GM12878 (cell line): ENCODE results near the gene DBN1. TPM values are rescaled to one million over a fixed set of nuclear protein-coding genes. Genes with fewer than 3 reads are reported as not detected.

Experiments
- ATAC-seq: fragments of 200-7000 bp; cut with Tn5 transposase; 3 replicates; pipeline ENCODE4 v1.9.1; 2020; ENCODE audit warnings: mild to moderate bottlenecking, moderate library complexity
- BruUV-seq: library from RNA; stranded (reverse); fragments of 400-500 nt; replicated peaks from 2 replicates; lab custom pipeline; 2021; lab: Mats Ljungman, UMichigan
- CTCF ChIA-PET: fragments of 300-600 bp; sonication (Branson Sonifier 250); formaldehyde crosslinking; extraction: SDS; loops from one replicate; lab custom pipeline; 2021; ENCODE audit warnings: inconsistent platforms; lab: Yijun Ruan, JAX
- POLR2A ChIA-PET: fragments of 350-600 bp; formaldehyde crosslinking; extraction: SDS; loops from one replicate; lab custom pipeline; 2021; ENCODE audit warnings: inconsistent platforms; lab: Charles Lee
- RAD21 ChIA-PET: fragments of 300-600 bp; sonication (Branson Sonifier 250); formaldehyde crosslinking; loops from one replicate; lab custom pipeline; 2023; ENCODE audit warnings: antibody characterized with exemption; ENCODE audit not compliant: unreplicated experiment; lab: Charles Lee
- SMC1A ChIA-PET: fragments of 300-600 bp; sonication (Branson Sonifier 250); formaldehyde crosslinking; loops from one replicate; lab custom pipeline; 2023; ENCODE audit not compliant: unreplicated experiment, uncharacterized antibody; lab: Charles Lee
- DNase-seq: peaks from one replicate; pipeline ENCODE4 v3.0.0-alpha.2; 2011; ENCODE audit warnings: low read depth, low spot score
- FAIRE-seq: peaks from 3 replicates; lab custom pipeline; 2011; peaks lifted over from hg19 to GRCh38; lab: Jason Lieb, UNC
- H2AFZ ChIP-seq: 2 replicates; pipeline ENCODE4 v1.6.0; 2011; ENCODE audit warnings: low read depth, low read length, control low read depth; ENCODE audit not compliant: control insufficient read depth
- H3K27ac ChIP-seq: 2 replicates; pipeline ENCODE4 v1.5.1; 2011; ENCODE audit warnings: control low read depth; ENCODE audit not compliant: control insufficient read depth, insufficient read depth
- H3K27me3 ChIP-seq, 2 experiments: replicated peaks in 1 of 2; 2 replicates each; pipeline versions ENCODE4 v1.6.0 to v1.6.1; 2011; ENCODE audit warnings: low read length in 1 of 2; ENCODE audit not compliant: control insufficient read depth in 2 of 2, insufficient read depth in 2 of 2
- H3K36me3 ChIP-seq, 2 experiments: 2 replicates each; pipeline ENCODE4 v1.5.1; 2011; ENCODE audit warnings: low read length in 1 of 2; ENCODE audit not compliant: control insufficient read depth in 2 of 2, insufficient read depth in 2 of 2
- H3K4me1 ChIP-seq: 2 replicates; pipeline ENCODE4 v1.6.1; 2011; ENCODE audit warnings: mild to moderate bottlenecking, low read length, moderate library complexity, mixed read lengths; ENCODE audit not compliant: control insufficient read depth, insufficient read depth
- H3K4me2 ChIP-seq: 2 replicates; pipeline ENCODE4 v1.6.0; 2011; ENCODE audit warnings: control low read depth; ENCODE audit not compliant: control insufficient read depth, insufficient read depth
- H3K4me3 ChIP-seq: fragments of 200-600 bp; sonication (generic); 2 replicates; pipeline ENCODE4 v1.5.1; 2016
- H3K79me2 ChIP-seq: 2 replicates; pipeline ENCODE4 v1.6.0; 2011; ENCODE audit warnings: low read length; ENCODE audit not compliant: control insufficient read depth, insufficient read depth
- H3K9ac ChIP-seq: 2 replicates; pipeline ENCODE4 v1.8.0; 2011; ENCODE audit warnings: low read length, control low read depth, mixed read lengths; ENCODE audit not compliant: control insufficient read depth, insufficient read depth
- H3K9me3 ChIP-seq: replicated peaks from 3 replicates; pipeline ENCODE4 v1.5.1; 2011; ENCODE audit warnings: mild to moderate bottlenecking, low read length; ENCODE audit not compliant: control insufficient read depth, insufficient read depth
- H4K20me1 ChIP-seq: 2 replicates; pipeline ENCODE4 v1.6.0; 2011; ENCODE audit not compliant: control insufficient read depth, insufficient read depth
- BMI1 ChIP-seq: fragments of 450-650 bp; IDR thresholded peaks from 2 replicates; pipeline ENCODE4 v1.6.1; 2016; ENCODE audit warnings: mild to moderate bottlenecking, moderate library complexity, borderline replicate concordance
- CBFB ChIP-seq: IDR thresholded peaks from 2 replicates; pipeline ENCODE4 v1.6.1; 2016; ENCODE audit warnings: antibody characterized with exemption, low read depth
- CBX3 ChIP-seq: fragments of 200-600 bp; sonication (generic); IDR thresholded peaks from 2 replicates; pipeline ENCODE4 v1.6.1; 2016; ENCODE audit warnings: low read depth, borderline replicate concordance
- PML ChIP-seq: IDR thresholded peaks from 2 replicates; pipeline ENCODE4 v1.6.1; 2012; ENCODE audit warnings: low read length, inconsistent platforms
- SMARCA5 ChIP-seq: fragments of 450-650 bp; IDR thresholded peaks from 2 replicates; pipeline ENCODE4 v1.6.1; 2017; ENCODE audit warnings: mild to moderate bottlenecking
- WRNIP1 ChIP-seq: IDR thresholded peaks from 2 replicates; pipeline ENCODE4 v1.6.1; 2011; ENCODE audit warnings: low read depth, low read length, improper control_type of control experiment, borderline replicate concordance
- ZZZ3 ChIP-seq: IDR thresholded peaks from 2 replicates; pipeline ENCODE4 v1.6.1; 2011; ENCODE audit warnings: low read depth; ENCODE audit not compliant: control insufficient read depth, insufficient read length
- whole genome bisulfite sequencing: methylation state at CpG from one replicate; pipeline ENCODE4 v1.1.6; 2016; ENCODE audit warnings: low lambda C conversion rate; ENCODE audit not compliant: insufficient replicate concordance, insufficient coverage; ENCODE audit errors: missing lambda C conversion rate; 5-methylcytosine and 5-hydroxymethylcytosine counted together
- in situ Hi-C: fragments of 300-500 bp; cut with MboI; formaldehyde crosslinking; loops from 9 replicates; pipeline ENCODE4 v1.14.3; 2018; ENCODE audit warnings: mixed read lengths
- intact Hi-C: fragments of 100-400 bp; cut with micrococcal nuclease; formaldehyde crosslinking; loops from one replicate; pipeline ENCODE4 v1.14.2; 2022; ENCODE audit not compliant: unreplicated experiment
- polyA plus RNA-seq, 11 experiments: library from polyadenylated mRNA; depleted of rRNA in 4 of 11; unstranded in 6 of 11; stranded (reverse) in 5 of 11; fragments of >200 nt; fragmentation: Nextera tagmentation in 4 of 11; fragmentation: Illumina TruSeq in 1 of 11; extraction: Ambion mirVana in 4 of 11; extraction: Trizol in 1 of 11; gene quantifications; 1 replicate in 1 of 11; 2 replicates in 10 of 11; pipeline versions ENCODE4 v1.2.1 to v1.2.3, GENCODE V29; 2011 to 2016; ENCODE audit warnings: inconsistent platforms in 2 of 11, missing spikeins in 2 of 11, low read depth in 1 of 11
- total RNA-seq, 4 experiments: library from RNA; depleted of rRNA in 3 of 4; stranded (reverse); fragments of >200 nt in 3 of 4; fragmentation: Illumina TruSeq in 1 of 4; extraction: Trizol in 1 of 4; gene quantifications; 2 replicates each; pipeline versions ENCODE4 v1.2.1 to v1.2.3, GENCODE V29; 2013 to 2021
- TF ChIP-seq, protein P1 (sequence below): fragments of 450-650 bp; IDR thresholded peaks from 2 replicates; pipeline ENCODE4 v1.6.1; 2018; ENCODE audit warnings: borderline replicate concordance, mild to moderate bottlenecking; ENCODE audit not compliant: partially characterized antibody
- TF ChIP-seq, protein P2 (sequence below): fragments of 450-650 bp; IDR thresholded peaks from 2 replicates; pipeline ENCODE4 v1.6.1; 2014; ENCODE audit warnings: mild to moderate bottlenecking

The DBN1 gene
- total and polyA plus RNA-seq, 10 of the 15 experiments (the other 5 are each of a cell fraction or from before 2014, with no cell fraction given) = 0.18 to 81.0 (median 27.9) TPM

DNA sequence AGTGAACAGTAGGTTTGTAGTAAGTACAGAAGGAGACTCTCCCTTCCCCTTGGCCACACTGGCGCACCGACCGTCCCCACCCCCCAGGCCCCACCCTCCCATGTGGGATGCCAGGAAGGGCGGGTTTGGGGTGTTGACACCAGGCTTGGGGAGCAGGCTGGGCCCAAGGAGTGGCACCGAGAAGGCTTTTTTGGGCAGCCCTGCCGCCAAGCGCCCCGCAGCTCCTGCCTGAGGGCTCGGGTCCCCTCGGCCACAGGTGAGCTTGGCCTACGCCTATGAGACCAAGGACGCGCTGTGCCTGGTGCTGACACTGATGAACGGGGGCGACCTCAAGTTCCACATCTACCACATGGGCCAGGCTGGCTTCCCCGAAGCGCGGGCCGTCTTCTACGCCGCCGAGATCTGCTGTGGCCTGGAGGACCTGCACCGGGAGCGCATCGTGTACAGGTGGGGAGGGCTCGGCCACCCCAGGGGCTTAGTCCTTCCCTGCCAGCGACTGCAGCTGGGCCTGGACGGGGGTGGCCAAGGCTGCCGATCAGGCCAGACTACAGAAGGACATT is 39.7 kb downstream of the DBN1 start:
- no TSS peak for BruUV-seq
- H3K4me2 ChIP-seq = no peak overlapping the region
- H2AFZ ChIP-seq = no peak overlapping the region
- H4K20me1 ChIP-seq = no peaks in the 10 kb centered on the region
- ChIA-PET SMC1A (interaction anchor here (7.2 kb wide), 1 partner anchor 9 kb away, joined by 73 read pairs; the partner anchor contains the start of gene PRR7), RAD21 (interaction anchor here (9.6 to 11.0 kb wide), 2 partner anchors 16 to 29 kb away, joined by 128 to 288 read pairs; partner anchors contain the start of gene PRR7), POLR2A (interaction anchor here (0.7 to 13.4 kb wide), 5 partner anchors 9 to 67 kb away, joined by 3 to 358 read pairs (median 5); partner anchors contain the start of genes F12, PFN3 and PRR7), CTCF (interaction anchor here (9.6 to 13.2 kb wide), 2 partner anchors 13 to 30 kb away, joined by 114 to 188 read pairs; partner anchors contain the start of genes PFN3 and PRR7)
- H3K27ac ChIP-seq = no peak overlapping the region
- no peak overlapping the region for H3K4me3 ChIP-seq
- in situ Hi-C loops = no loop called here
- H3K79me2 ChIP-seq = peaks cover 37% of the 10 kb centered on the region
- no peaks in the 10 kb centered on the region for H3K9me3 ChIP-seq
- TF ChIP-seq CBFB = no peak
- TF ChIP-seq BMI1 = no peak
- no peak for TF ChIP-seq SMARCA5
- no peak for TF ChIP-seq CBX3
- no peak for TF ChIP-seq ZZZ3
- TF ChIP-seq, protein P1, sequence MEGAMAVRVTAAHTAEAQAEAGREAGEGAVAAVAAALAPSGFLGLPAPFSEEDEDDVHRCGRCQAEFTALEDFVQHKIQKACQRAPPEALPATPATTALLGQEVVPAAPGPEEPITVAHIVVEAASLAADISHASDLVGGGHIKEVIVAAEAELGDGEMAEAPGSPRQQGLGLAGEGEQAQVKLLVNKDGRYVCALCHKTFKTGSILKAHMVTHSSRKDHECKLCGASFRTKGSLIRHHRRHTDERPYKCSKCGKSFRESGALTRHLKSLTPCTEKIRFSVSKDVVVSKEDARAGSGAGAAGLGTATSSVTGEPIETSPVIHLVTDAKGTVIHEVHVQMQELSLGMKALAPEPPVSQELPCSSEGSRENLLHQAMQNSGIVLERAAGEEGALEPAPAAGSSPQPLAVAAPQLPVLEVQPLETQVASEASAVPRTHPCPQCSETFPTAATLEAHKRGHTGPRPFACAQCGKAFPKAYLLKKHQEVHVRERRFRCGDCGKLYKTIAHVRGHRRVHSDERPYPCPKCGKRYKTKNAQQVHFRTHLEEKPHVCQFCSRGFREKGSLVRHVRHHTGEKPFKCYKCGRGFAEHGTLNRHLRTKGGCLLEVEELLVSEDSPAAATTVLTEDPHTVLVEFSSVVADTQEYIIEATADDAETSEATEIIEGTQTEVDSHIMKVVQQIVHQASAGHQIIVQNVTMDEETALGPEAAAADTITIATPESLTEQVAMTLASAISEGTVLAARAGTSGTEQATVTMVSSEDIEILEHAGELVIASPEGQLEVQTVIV = no peak
- TF ChIP-seq PML = no peak
- no peak for TF ChIP-seq WRNIP1
- TF ChIP-seq, protein P2, sequence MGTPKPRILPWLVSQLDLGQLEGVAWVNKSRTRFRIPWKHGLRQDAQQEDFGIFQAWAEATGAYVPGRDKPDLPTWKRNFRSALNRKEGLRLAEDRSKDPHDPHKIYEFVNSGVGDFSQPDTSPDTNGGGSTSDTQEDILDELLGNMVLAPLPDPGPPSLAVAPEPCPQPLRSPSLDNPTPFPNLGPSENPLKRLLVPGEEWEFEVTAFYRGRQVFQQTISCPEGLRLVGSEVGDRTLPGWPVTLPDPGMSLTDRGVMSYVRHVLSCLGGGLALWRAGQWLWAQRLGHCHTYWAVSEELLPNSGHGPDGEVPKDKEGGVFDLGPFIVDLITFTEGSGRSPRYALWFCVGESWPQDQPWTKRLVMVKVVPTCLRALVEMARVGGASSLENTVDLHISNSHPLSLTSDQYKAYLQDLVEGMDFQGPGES = no peak
- no peak for DNase-seq
- over 99% methylated on average over 17 of the region's 29 CpGs for WGBS
- peaks cover 40% of the 10 kb centered on the region for H3K4me1 ChIP-seq
- no peak for ATAC-seq
- intact Hi-C loops = no loop called here
- no peak for FAIRE-seq
- peaks cover 46 to 52% of the 10 kb centered on the region in 2 experiments for H3K36me3 ChIP-seq
- no peak overlapping the region for H3K9ac ChIP-seq
- no peaks in the 10 kb centered on the region for H3K27me3 ChIP-seq
